Measurements from ENCODE around the gene NCF4. TPM values are rescaled to one million over a fixed set of nuclear protein-coding genes. Genes with fewer than 3 reads are reported as not detected.

Gene NCF4
- total and polyA plus RNA-seq, 9 of the 15 experiments (the other 6 are each of a cell fraction or from before 2014, with no cell fraction given), result 0.04 to 0.95 (median 0.33) TPM

DNA sequence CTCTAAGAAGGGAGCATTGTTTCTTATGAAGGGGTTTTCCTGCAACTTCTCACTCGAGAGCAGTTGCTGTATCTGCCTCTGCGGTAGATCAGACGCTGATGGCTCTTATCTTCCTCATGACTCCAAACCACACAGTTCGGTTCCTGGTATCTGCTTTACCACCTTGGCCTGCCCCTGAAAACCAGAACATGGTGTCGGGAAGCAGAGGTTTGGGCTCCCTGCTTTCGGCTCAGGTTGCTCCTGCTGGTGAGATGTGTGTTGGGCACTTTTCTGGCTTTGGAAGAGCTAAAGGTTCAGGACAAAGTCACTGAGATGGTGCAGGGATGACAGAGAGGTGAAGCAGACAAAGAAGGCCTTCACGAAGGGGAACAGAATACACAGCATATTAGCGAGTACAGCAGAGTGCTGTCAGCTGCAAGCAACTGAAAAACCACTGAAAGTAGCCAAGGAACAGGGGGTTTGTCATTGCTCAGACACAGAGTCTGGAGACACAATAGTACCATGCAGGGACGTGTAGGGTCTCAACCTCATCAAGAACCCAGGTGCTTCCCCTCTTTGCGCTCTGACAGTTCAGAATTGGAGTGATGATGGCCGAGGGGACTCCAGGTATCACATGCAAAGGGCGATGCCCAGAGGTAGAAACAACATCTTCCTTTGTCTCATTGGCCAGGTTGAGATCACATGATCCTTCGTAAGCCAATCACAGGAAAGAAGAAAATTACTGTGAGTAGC, 40.8 kb downstream of the NCF4 start:
- CTCF ChIA-PET (ENCODE audit: low intra/inter-chr PET ratio), result no interaction called here
- DNase-seq (ENCODE audit: extremely low read depth in 1 of 4, low spot score in 3 of 4) (peak in 3 of 4 experiments; percentile 12 to 18 (median 16)), ATAC-seq (no peak), FAIRE-seq (no peak)
- intact Hi-C loops (cut with micrococcal nuclease), result no loop called here
- Histone ChIP-seq H3K9ac (ENCODE audit: insufficient read depth in 1 of 2, low read depth in 2 of 2, low read length in 2 of 2) (no peak overlapping the region), H3K27ac (ENCODE audit: extremely low read depth, low read depth, low read length) (no peak overlapping the region), H2AFZ (ENCODE audit: low read depth, low read length) (no peak overlapping the region), H3K4me1 (replicated peaks in 1 of 2; ENCODE audit: control insufficient read depth in 2 of 2, insufficient read depth in 2 of 2, low read length in 2 of 2) (peaks cover 0 to 5% of the 10 kb centered on the region in 2 experiments; a peak in 1 of 5 replicates), H3K79me2 (ENCODE audit: control insufficient read depth, insufficient read depth, low read length) (no peaks in the 10 kb centered on the region), H3K9me3 (replicated peaks; ENCODE audit: control insufficient read depth, insufficient read depth, low read depth, low read length) (no peaks in the 10 kb centered on the region), H4K20me1 (replicated peaks; ENCODE audit: control insufficient read depth, insufficient read depth, low read length) (no peaks in the 10 kb centered on the region), H3K9me1 (ENCODE audit: control insufficient read depth, insufficient read depth, low read length) (no peaks in the 10 kb centered on the region), H3K36me3 (ENCODE audit: control insufficient read depth, insufficient read depth, low read length) (no peaks in the 10 kb centered on the region), H3K4me2 (ENCODE audit: insufficient read depth, low read length) (no peak overlapping the region), H3K27me3 (ENCODE audit: control insufficient read depth in 2 of 2, insufficient read depth in 2 of 2, low read length in 2 of 2) (peaks cover 0 to 13% of the 10 kb centered on the region in 2 experiments; a peak in 2 of 5 replicates), H3K4me3 (no peak overlapping the region)
- no TSS peak for BruUV-seq (replicated peaks)
- POLR2A ChIA-PET, result interaction anchor here (0.6 to 0.7 kb wide), 3 partner anchors 41 to 71 kb away, joined by 3 to 4 read pairs (median 3); no protein-coding TSS in a partner anchor
- 1% methylated on average over 13 of the region's 13 CpGs for WGBS (ENCODE audit: insufficient coverage, low coverage, missing lambda C conversion rate)
- in situ Hi-C loops (cut with MboI), result no loop called here
- TF ChIP-seq ZNF41 (CRISPR knock-in tag; conservative IDR thresholded peaks at IDR 0.05) (no peak), PTTG1 (tag; IDR thresholded peaks at IDR 0.05; ENCODE audit: low read depth) (no peak), NONO (IDR thresholded peaks at IDR 0.05; ENCODE audit: low read depth in 2 of 2, low read length in 1 of 2) (no peak), ERF (CRISPR knock-in tag; IDR thresholded peaks at IDR 0.05) (no peak), FOXA1 (IDR thresholded peaks at IDR 0.05; ENCODE audit: borderline replicate concordance) (no peak), PHF8 (IDR thresholded peaks at IDR 0.05; ENCODE audit: borderline replicate concordance, low read length) (no peak), JUN (IDR thresholded peaks at IDR 0.05; ENCODE audit: borderline replicate concordance, low read depth, low read length) (no peak), JUN (CRISPR knock-in tag; IDR thresholded peaks at IDR 0.05; ENCODE audit: borderline replicate concordance) (no peak), CHD1 (IDR thresholded peaks at IDR 0.05; ENCODE audit: low read length) (no peak), ZNF766 (CRISPR knock-in tag; conservative IDR thresholded peaks at IDR 0.05) (peak; percentile 72; the same call in 1 of the 2 replicates), ZNF584 (CRISPR knock-in tag; IDR thresholded peaks at IDR 0.05; ENCODE audit: low read depth) (no peak), RCOR1 (IDR thresholded peaks at IDR 0.05; ENCODE audit: borderline replicate concordance in 1 of 2, low read depth in 2 of 2, low read length in 2 of 2) (peak in 1 of 2 experiments; percentile 37; a peak in 1 of 4 replicates), ILF3 (IDR thresholded peaks at IDR 0.05; ENCODE audit: borderline replicate concordance) (no peak), ZNF57 (CRISPR knock-in tag; IDR thresholded peaks at IDR 0.05) (no peak), TAF1 (IDR thresholded peaks at IDR 0.05; ENCODE audit: control insufficient read depth, extremely low read depth, insufficient read depth, low read length, severe bottlenecking) (no peak), ZKSCAN8 (CRISPR knock-in tag; IDR thresholded peaks at IDR 0.05) (no peak), CBFB (CRISPR knock-in tag; IDR thresholded peaks at IDR 0.05) (no peak), ZNF449 (CRISPR knock-in tag; IDR thresholded peaks at IDR 0.05) (0 out of 2 replicates have a peak, but pooled peaks have one; percentile 12), PCBP2 (IDR thresholded peaks at IDR 0.05; ENCODE audit: low read depth, low read length, poor library complexity, severe bottlenecking) (no peak)
- TF ChIP-seq, protein P1, sequence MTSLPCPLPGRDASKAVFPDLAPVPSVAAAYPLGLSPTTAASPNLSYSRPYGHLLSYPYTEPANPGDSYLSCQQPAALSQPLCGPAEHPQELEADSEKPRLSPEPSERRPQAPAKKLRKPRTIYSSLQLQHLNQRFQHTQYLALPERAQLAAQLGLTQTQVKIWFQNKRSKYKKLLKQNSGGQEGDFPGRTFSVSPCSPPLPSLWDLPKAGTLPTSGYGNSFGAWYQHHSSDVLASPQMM (CRISPR knock-in tag; IDR thresholded peaks at IDR 0.05), result no peak

All from K562 (cell line).